ENCODE measurements around the gene LMBRD2.

The LMBRD2 gene

DNA sequence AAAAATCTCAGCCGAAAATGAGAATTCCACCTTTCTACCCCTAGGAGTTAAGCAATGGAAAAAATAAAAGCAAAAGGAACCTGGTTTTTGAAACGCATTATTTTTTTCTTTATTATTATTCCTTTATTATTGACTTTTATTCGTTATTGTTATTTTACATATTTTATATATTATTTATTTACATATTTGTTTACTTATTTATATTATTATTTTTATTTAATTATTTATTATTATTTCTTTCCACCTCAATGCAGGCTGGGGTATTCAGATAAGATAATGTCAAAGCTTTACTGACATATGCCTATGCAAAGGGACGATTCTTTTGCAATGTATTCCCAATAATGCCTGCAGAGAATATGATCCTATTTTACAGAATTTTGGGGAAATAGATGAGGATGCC lies 101.7 kb downstream of the LMBRD2 start:
- DNase-seq (ENCODE audit: low read depth in 2 of 2) = no peak
